ENCODE measurements around the gene COL18A1. TPM values are rescaled to one million over a fixed set of nuclear protein-coding genes. Genes with fewer than 3 reads are reported as not detected.
A peak's percentile ranks its signal among the peaks of the same experiment; 100 is the strongest.

COL18A1 gene
- total and polyA plus RNA-seq, 5 donors, result 52.3 to 134 (median 80.5) TPM

GRCh38 chr21:45545691-45546531, 140.9 kb downstream of the COL18A1 start:
- Histone ChIP-seq H3K4me1 (ENCODE audit: control insufficient read depth, insufficient read depth, low read length) (no peaks in the 10 kb centered on the region), H3K27ac (ENCODE audit: low read length) (no peak overlapping the region), H3K9me3 (ENCODE audit: control insufficient read depth, low read length) (no peaks in the 10 kb centered on the region), H3K27me3 (ENCODE audit: control insufficient read depth, insufficient read depth) (no peaks in the 10 kb centered on the region), H3K4me3 (ENCODE audit: low read length) (no peak overlapping the region)
- peak in 2 of 3 donors; percentile 30 to 32 for DNase-seq
- no peak for ATAC-seq
- WGBS, result 88% methylated on average over 22 of the region's 22 CpGs
- intact Hi-C loops (cut with DNase I), result no loop called here

GRCh38 chr21:45546636-45547544, 141.9 kb downstream of the COL18A1 start:
- H3K4me3 ChIP-seq (ENCODE audit: low read length), result no peak overlapping the region
- no peak overlapping the region for H3K27ac ChIP-seq (ENCODE audit: low read length)
- intact Hi-C loops (cut with DNase I), result no loop called here
- H3K9me3 ChIP-seq (ENCODE audit: control insufficient read depth, low read length), result no peaks in the 10 kb centered on the region
- peak in 1 of 3 donors; percentile 11 for DNase-seq
- 83% methylated on average over 16 of the region's 16 CpGs for WGBS
- ATAC-seq, result no peak
- no peaks in the 10 kb centered on the region for H3K4me1 ChIP-seq (ENCODE audit: control insufficient read depth, insufficient read depth, low read length)
- no peaks in the 10 kb centered on the region for H3K27me3 ChIP-seq (ENCODE audit: control insufficient read depth, insufficient read depth)

GRCh38 chr21:45547545-45547900, 142.6 kb downstream of the COL18A1 start:
- H3K9me3 ChIP-seq (ENCODE audit: control insufficient read depth, low read length), result no peaks in the 10 kb centered on the region
- DNase-seq, result no peak
- intact Hi-C loops (cut with DNase I), result no loop called here
- no peak overlapping the region for H3K4me3 ChIP-seq (ENCODE audit: low read length)
- H3K27ac ChIP-seq (ENCODE audit: low read length), result no peak overlapping the region
- no peaks in the 10 kb centered on the region for H3K4me1 ChIP-seq (ENCODE audit: control insufficient read depth, insufficient read depth, low read length)
- no peak for ATAC-seq
- 85% methylated on average over 3 of the region's 3 CpGs for WGBS
- no peaks in the 10 kb centered on the region for H3K27me3 ChIP-seq (ENCODE audit: control insufficient read depth, insufficient read depth)

GRCh38 chr21:45548711-45549491, 143.9 kb downstream of the COL18A1 start:
- Histone ChIP-seq H3K4me1 (ENCODE audit: control insufficient read depth, insufficient read depth, low read length) (no peaks in the 10 kb centered on the region), H3K4me3 (ENCODE audit: low read length) (no peak overlapping the region), H3K27me3 (ENCODE audit: control insufficient read depth, insufficient read depth) (no peaks in the 10 kb centered on the region), H3K9me3 (ENCODE audit: control insufficient read depth, low read length) (no peaks in the 10 kb centered on the region), H3K27ac (ENCODE audit: low read length) (no peak overlapping the region)
- ATAC-seq (no peak), DNase-seq (peak in 1 of 3 donors; percentile 17)
- intact Hi-C loops (cut with DNase I), result no loop called here
- WGBS, result 86% methylated on average over 9 of the region's 9 CpGs

- 68% methylated on average over 15 of the region's 15 CpGs for WGBS
- no peak overlapping the region for H3K4me3 ChIP-seq (ENCODE audit: low read length)
- DNase-seq, result peak in 1 of 3 donors; percentile 61
- H3K9me3 ChIP-seq (ENCODE audit: control insufficient read depth, low read length), result no peaks in the 10 kb centered on the region
- intact Hi-C loops (cut with DNase I), result loop anchor here in 2 of 4 donors (10.0 kb wide), 2 partner anchors 275 to 375 kb away; no protein-coding TSS in a partner anchor
- H3K4me1 ChIP-seq (ENCODE audit: control insufficient read depth, insufficient read depth, low read length), result no peaks in the 10 kb centered on the region
- H3K27me3 ChIP-seq (ENCODE audit: control insufficient read depth, insufficient read depth), result no peaks in the 10 kb centered on the region
- ATAC-seq, result no peak
- H3K27ac ChIP-seq (ENCODE audit: low read length), result no peak overlapping the region
Observed at GRCh38 chr21:45549626-45550463, 144.9 kb downstream of the COL18A1 start.

GRCh38 chr21:45550522-45551210, 145.7 kb downstream of the COL18A1 start:
- intact Hi-C loops (cut with DNase I), result loop anchor here in 2 of 4 donors (10.0 kb wide), 2 partner anchors 274 to 374 kb away; no protein-coding TSS in a partner anchor
- Histone ChIP-seq H3K27ac (ENCODE audit: low read length) (no peak overlapping the region), H3K4me3 (ENCODE audit: low read length) (no peak overlapping the region), H3K27me3 (ENCODE audit: control insufficient read depth, insufficient read depth) (no peaks in the 10 kb centered on the region), H3K9me3 (ENCODE audit: control insufficient read depth, low read length) (no peaks in the 10 kb centered on the region), H3K4me1 (ENCODE audit: control insufficient read depth, insufficient read depth, low read length) (no peaks in the 10 kb centered on the region)
- DNase-seq (peak in 2 of 3 donors; percentile 58 to 62), ATAC-seq (no peak)
- WGBS, result 43% methylated on average over 17 of the region's 17 CpGs

- no peaks in the 10 kb centered on the region for H3K4me1 ChIP-seq (ENCODE audit: control insufficient read depth, insufficient read depth, low read length)
- WGBS, result 58% methylated on average over 8 of the region's 8 CpGs
- no peak overlapping the region for H3K27ac ChIP-seq (ENCODE audit: low read length)
- DNase-seq (peak in 1 of 3 donors; percentile 18), ATAC-seq (no peak)
- no peaks in the 10 kb centered on the region for H3K27me3 ChIP-seq (ENCODE audit: control insufficient read depth, insufficient read depth)
- intact Hi-C loops (cut with DNase I), result loop anchor here in 2 of 4 donors (10.0 kb wide), 2 partner anchors 273 to 373 kb away; no protein-coding TSS in a partner anchor
- H3K4me3 ChIP-seq (ENCODE audit: low read length), result no peak overlapping the region
- no peaks in the 10 kb centered on the region for H3K9me3 ChIP-seq (ENCODE audit: control insufficient read depth, low read length)
Observed at GRCh38 chr21:45551316-45551715, 146.4 kb downstream of the COL18A1 start.

GRCh38 chr21:45551783-45552695, 147.1 kb downstream of the COL18A1 start:
- peak in 2 of 3 donors; percentile 18 to 53 for DNase-seq
- intact Hi-C loops (cut with DNase I), result loop anchor here in 2 of 4 donors (10.0 kb wide), 2 partner anchors 273 to 373 kb away; no protein-coding TSS in a partner anchor
- H3K4me3 ChIP-seq (ENCODE audit: low read length), result no peak overlapping the region

More at GRCh38 chr21:45551783-45552695, 147.1 kb downstream of the COL18A1 start:
- 91% methylated on average over 35 of the region's 35 CpGs for WGBS
- Histone ChIP-seq H3K4me1 (ENCODE audit: control insufficient read depth, insufficient read depth, low read length) (no peaks in the 10 kb centered on the region), H3K9me3 (ENCODE audit: control insufficient read depth, low read length) (no peaks in the 10 kb centered on the region), H3K27me3 (ENCODE audit: control insufficient read depth, insufficient read depth) (no peaks in the 10 kb centered on the region), H3K27ac (ENCODE audit: low read length) (no peak overlapping the region)
- no peak for ATAC-seq

Measured in right cardiac atrium (tissue), 5 donors.